ENCODE results near the gene CORIN.

The CORIN gene

GRCh38 chr4:47747846-47748494 is 89.9 kb downstream of the CORIN start:
- H4K20me1 ChIP-seq (ENCODE audit: insufficient read depth) = no peaks in the 10 kb centered on the region
- H3K27ac ChIP-seq = no peak overlapping the region
- no peaks in the 10 kb centered on the region for H3K79me2 ChIP-seq (ENCODE audit: insufficient read depth, low read depth)
- TF ChIP-seq, protein P1, sequence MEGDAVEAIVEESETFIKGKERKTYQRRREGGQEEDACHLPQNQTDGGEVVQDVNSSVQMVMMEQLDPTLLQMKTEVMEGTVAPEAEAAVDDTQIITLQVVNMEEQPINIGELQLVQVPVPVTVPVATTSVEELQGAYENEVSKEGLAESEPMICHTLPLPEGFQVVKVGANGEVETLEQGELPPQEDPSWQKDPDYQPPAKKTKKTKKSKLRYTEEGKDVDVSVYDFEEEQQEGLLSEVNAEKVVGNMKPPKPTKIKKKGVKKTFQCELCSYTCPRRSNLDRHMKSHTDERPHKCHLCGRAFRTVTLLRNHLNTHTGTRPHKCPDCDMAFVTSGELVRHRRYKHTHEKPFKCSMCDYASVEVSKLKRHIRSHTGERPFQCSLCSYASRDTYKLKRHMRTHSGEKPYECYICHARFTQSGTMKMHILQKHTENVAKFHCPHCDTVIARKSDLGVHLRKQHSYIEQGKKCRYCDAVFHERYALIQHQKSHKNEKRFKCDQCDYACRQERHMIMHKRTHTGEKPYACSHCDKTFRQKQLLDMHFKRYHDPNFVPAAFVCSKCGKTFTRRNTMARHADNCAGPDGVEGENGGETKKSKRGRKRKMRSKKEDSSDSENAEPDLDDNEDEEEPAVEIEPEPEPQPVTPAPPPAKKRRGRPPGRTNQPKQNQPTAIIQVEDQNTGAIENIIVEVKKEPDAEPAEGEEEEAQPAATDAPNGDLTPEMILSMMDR (conservative IDR thresholded peaks at IDR 0.05; ENCODE audit: low read depth, low read length) = no peak
- no peak overlapping the region for H3K9ac ChIP-seq
- no peaks in the 10 kb centered on the region for H3K36me3 ChIP-seq (ENCODE audit: insufficient read depth)
- no peak overlapping the region for H2AFZ ChIP-seq (ENCODE audit: low read depth)
- no peaks in the 10 kb centered on the region for H3K27me3 ChIP-seq (ENCODE audit: insufficient read depth, low read depth)
- H3K4me3 ChIP-seq (IDR thresholded peaks at IDR 0.05; ENCODE audit: insufficient read depth, low read depth, low read length) = no peak overlapping the region
- no peaks in the 10 kb centered on the region for H3K4me1 ChIP-seq (ENCODE audit: low read depth, poor library complexity, severe bottlenecking)
- no peak overlapping the region for H3K4me2 ChIP-seq

DNA sequence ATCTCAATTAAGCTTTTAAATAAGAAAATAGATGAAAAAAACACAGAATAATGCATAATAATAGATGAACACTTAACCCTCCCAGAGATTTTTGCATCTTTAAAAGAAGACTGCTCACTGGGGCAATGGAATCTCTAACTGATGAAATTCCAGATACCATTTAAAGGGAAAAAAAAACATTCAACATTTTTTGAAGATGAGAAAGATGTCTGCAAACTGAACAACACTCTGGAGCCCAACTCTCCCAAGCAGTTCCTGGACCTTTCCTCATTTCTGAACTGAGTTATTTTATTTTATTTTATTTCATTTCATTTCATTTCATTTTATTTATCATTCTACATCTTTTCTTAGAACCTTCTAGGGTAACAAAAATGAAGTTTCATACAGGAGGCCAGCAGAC is 90.7 kb downstream of the CORIN start:
- Histone ChIP-seq H3K4me2 (no peak overlapping the region), H3K4me3 (IDR thresholded peaks at IDR 0.05; ENCODE audit: insufficient read depth, low read depth, low read length) (no peak overlapping the region), H2AFZ (ENCODE audit: low read depth) (no peak overlapping the region), H3K9ac (no peak overlapping the region), H3K4me1 (ENCODE audit: low read depth, poor library complexity, severe bottlenecking) (no peaks in the 10 kb centered on the region), H3K79me2 (ENCODE audit: insufficient read depth, low read depth) (no peaks in the 10 kb centered on the region), H3K27me3 (ENCODE audit: insufficient read depth, low read depth) (no peaks in the 10 kb centered on the region), H3K36me3 (ENCODE audit: insufficient read depth) (no peaks in the 10 kb centered on the region), H3K27ac (no peak overlapping the region), H4K20me1 (ENCODE audit: insufficient read depth) (no peaks in the 10 kb centered on the region)
- TF ChIP-seq, protein P1 (conservative IDR thresholded peaks at IDR 0.05; ENCODE audit: low read depth, low read length) = no peak

DNA sequence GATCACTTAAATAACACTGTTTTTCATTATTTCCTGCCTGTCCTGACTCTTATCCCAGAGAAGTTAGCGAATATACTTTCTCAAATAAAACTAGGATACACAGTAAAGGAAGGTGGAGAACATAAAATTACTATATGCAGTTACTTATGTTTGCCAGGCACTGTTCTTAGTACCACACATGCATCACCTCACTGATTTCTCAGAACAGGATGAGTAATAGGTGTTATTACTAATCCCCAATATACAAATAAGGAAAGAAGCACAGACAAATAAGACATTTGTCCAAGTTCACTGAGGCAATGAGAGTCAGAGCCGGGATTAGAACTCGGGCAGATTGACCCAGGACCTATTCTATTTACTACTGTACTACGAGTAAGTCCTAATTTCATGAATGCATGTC is 91.7 kb downstream of the CORIN start:
- Histone ChIP-seq H3K36me3 (ENCODE audit: insufficient read depth) (no peaks in the 10 kb centered on the region), H3K27me3 (ENCODE audit: insufficient read depth, low read depth) (no peaks in the 10 kb centered on the region), H3K4me2 (no peak overlapping the region), H3K4me1 (ENCODE audit: low read depth, poor library complexity, severe bottlenecking) (no peaks in the 10 kb centered on the region), H3K9ac (no peak overlapping the region), H3K27ac (no peak overlapping the region), H3K4me3 (IDR thresholded peaks at IDR 0.05; ENCODE audit: insufficient read depth, low read depth, low read length) (no peak overlapping the region), H4K20me1 (ENCODE audit: insufficient read depth) (no peaks in the 10 kb centered on the region), H2AFZ (ENCODE audit: low read depth) (no peak overlapping the region), H3K79me2 (ENCODE audit: insufficient read depth, low read depth) (no peaks in the 10 kb centered on the region)
- TF ChIP-seq, protein P1 (conservative IDR thresholded peaks at IDR 0.05; ENCODE audit: low read depth, low read length) = no peak

DNA sequence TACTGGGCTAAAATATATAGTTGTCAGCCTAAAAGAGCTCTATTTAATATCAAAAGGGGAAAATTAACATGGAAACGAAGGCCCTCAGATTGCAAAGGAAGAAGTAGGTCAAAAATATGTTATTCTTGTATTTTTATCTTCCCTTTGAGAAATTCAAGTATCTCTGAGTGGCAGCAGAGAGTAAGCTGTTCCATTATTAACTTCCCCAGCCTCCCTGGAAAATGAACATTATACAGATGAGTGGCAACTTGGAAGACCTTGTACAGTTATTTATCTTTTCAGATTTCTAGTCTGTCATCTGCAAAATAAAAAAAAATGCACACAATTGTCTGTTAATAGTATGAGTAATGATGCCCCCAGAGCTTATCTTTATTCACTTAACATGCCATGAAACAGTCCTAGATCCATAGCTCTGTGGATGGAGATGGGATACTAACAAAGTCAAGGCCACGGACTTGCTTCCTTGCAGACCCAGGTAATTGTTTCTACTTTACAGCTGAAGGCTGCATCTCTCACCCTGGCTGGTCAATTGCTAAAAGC is 93.0 kb downstream of the CORIN start:
- H3K4me3 ChIP-seq (IDR thresholded peaks at IDR 0.05; ENCODE audit: insufficient read depth, low read depth, low read length) = no peak overlapping the region
- H3K36me3 ChIP-seq (ENCODE audit: insufficient read depth) = no peaks in the 10 kb centered on the region
- no peak overlapping the region for H2AFZ ChIP-seq (ENCODE audit: low read depth)
- H3K9ac ChIP-seq = no peak overlapping the region
- TF ChIP-seq, protein P1 (conservative IDR thresholded peaks at IDR 0.05; ENCODE audit: low read depth, low read length) = no peak
- no peak overlapping the region for H3K27ac ChIP-seq
- no peaks in the 10 kb centered on the region for H3K4me1 ChIP-seq (ENCODE audit: low read depth, poor library complexity, severe bottlenecking)
- H4K20me1 ChIP-seq (ENCODE audit: insufficient read depth) = no peaks in the 10 kb centered on the region
- H3K4me2 ChIP-seq = no peak overlapping the region
- H3K27me3 ChIP-seq (ENCODE audit: insufficient read depth, low read depth) = no peaks in the 10 kb centered on the region
- H3K79me2 ChIP-seq (ENCODE audit: insufficient read depth, low read depth) = no peaks in the 10 kb centered on the region

Data from KMS-11 (cell line).